GM19035 (cell line): ENCODE results near the gene SLC39A5.
"Not testable (repeated sequence)": the region's sequence is repeated elsewhere in the genome, so short reads cannot be mapped to it uniquely, and the experiment has no call there.

Experiments
- ATAC-seq: cut with Tn5 transposase; IDR thresholded peaks from one replicate; pipeline ENCODE4 v1.9.1; 2021; ENCODE audit not compliant: unreplicated experiment

Gene SLC39A5

GRCh38 chr12:56242986-56243385 lies 13.1 kb downstream of the SLC39A5 start:
- ATAC-seq = no peak

- no peak for ATAC-seq
These were observed 13.9 kb downstream of the SLC39A5 start for GRCh38 chr12:56243731-56244181.

- no peak for ATAC-seq
These were observed 14.6 kb downstream of the SLC39A5 start for GRCh38 chr12:56244494-56244893.

- no peak for ATAC-seq
These were observed 18.1 kb downstream of the SLC39A5 start for GRCh38 chr12:56247923-56248322.

GRCh38 chr12:56248711-56249110 lies 18.9 kb downstream of the SLC39A5 start:
- ATAC-seq = no peak

- ATAC-seq = no peak
These were observed 22.8 kb downstream of the SLC39A5 start for GRCh38 chr12:56252649-56253048.

GRCh38 chr12:56253091-56253490 lies 23.2 kb downstream of the SLC39A5 start:
- no peak for ATAC-seq

- no peak for ATAC-seq
These were observed 25.8 kb downstream of the SLC39A5 start for GRCh38 chr12:56255671-56256070.

- ATAC-seq = no peak
These were observed 26.6 kb downstream of the SLC39A5 start for GRCh38 chr12:56256326-56256960.

- ATAC-seq = no peak
These were observed 27.2 kb downstream of the SLC39A5 start for GRCh38 chr12:56257071-56257470.

- peak; percentile 22 for ATAC-seq
These were observed 27.7 kb downstream of the SLC39A5 start for GRCh38 chr12:56257491-56258067.

GRCh38 chr12:56258068-56258819 lies 28.4 kb downstream of the SLC39A5 start, which contains the start of gene ANKRD52:
TSS of gene ANKRD52 (minus strand) at chr12:56258384. CDS start at chr12:56258269, 115 bp downstream.
- ATAC-seq = peak; percentile 92

GRCh38 chr12:56258820-56259183 lies 29.0 kb downstream of the SLC39A5 start:
- ATAC-seq = peak; percentile 3

GRCh38 chr12:56260380-56260779 lies 30.5 kb downstream of the SLC39A5 start:
- no peak for ATAC-seq

GRCh38 chr12:56260921-56261320 lies 31.1 kb downstream of the SLC39A5 start:
- ATAC-seq = no peak

- no peak for ATAC-seq
These were observed 31.8 kb downstream of the SLC39A5 start for GRCh38 chr12:56261503-56262232.

- ATAC-seq = not testable (repeated sequence)
These were observed 33.1 kb downstream of the SLC39A5 start for GRCh38 chr12:56262955-56263354.

GRCh38 chr12:56266068-56266692 lies 36.3 kb downstream of the SLC39A5 start:
- ATAC-seq = not testable (repeated sequence)

- ATAC-seq = peak; percentile 91
These were observed 37.0 kb downstream of the SLC39A5 start, which contains the start of gene COQ10A for GRCh38 chr12:56266693-56267442. TSS of gene COQ10A (plus strand) at chr12:56266942. CDS start at chr12:56267119, 177 bp downstream.

- ATAC-seq = peak; percentile 8
These were observed 37.7 kb downstream of the SLC39A5 start for GRCh38 chr12:56267443-56268071.
